K562 (cell line): ENCODE results near the gene KCNK16. TPM values are rescaled to one million over a fixed set of nuclear protein-coding genes. Genes with fewer than 3 reads are reported as not detected.

Experiments
- ATAC-seq: fragments of 200-7000 bp; cut with Tn5 transposase; 3 replicates; pipeline ENCODE4 v1.9.1; 2020; ENCODE audit warnings: moderate library complexity
- BruUV-seq: library from RNA; stranded (reverse); fragments of 400-500 nt; replicated peaks from 2 replicates; lab custom pipeline; 2021; lab: Mats Ljungman, UMichigan
- CTCF ChIA-PET: fragments of 300-600 bp; formaldehyde crosslinking; extraction: SDS; loops from one replicate; lab custom pipeline; 2021; ENCODE audit warnings: low intra/inter-chr PET ratio; lab: Yijun Ruan, JAX
- POLR2A ChIA-PET: fragments of 300-600, 350-650 bp; sonication (Branson Sonifier 250); formaldehyde crosslinking; extraction: SDS; loops from one replicate; lab custom pipeline; 2021; ENCODE audit warnings: antibody characterized with exemption, inconsistent platforms; lab: Yijun Ruan, JAX
- DNase-seq, 4 experiments: peaks; one replicate each; pipeline versions ENCODE4 v3.0.0 to v3.0.0-alpha.2; 2011 to 2018; ENCODE audit warnings: low spot score in 3 of 4, mixed read lengths in 3 of 4; ENCODE audit errors: extremely low read depth in 1 of 4
- FAIRE-seq: peaks from 2 replicates; lab custom pipeline; 2011; peaks lifted over from hg19 to GRCh38; lab: Jason Lieb, UNC
- H2AFZ ChIP-seq: 2 replicates; pipeline ENCODE4 v1.6.0; 2011; ENCODE audit warnings: low read depth, low read length, control low read depth, inconsistent platforms
- H3K27ac ChIP-seq: fragments of 200-600 bp; 3 replicates; pipeline ENCODE4 v1.8.0; 2011; ENCODE audit warnings: low read depth, mild to moderate bottlenecking, control low read depth, inconsistent platforms, low read length, moderate library complexity, mixed read lengths; ENCODE audit errors: extremely low read depth
- H3K27me3 ChIP-seq, 2 experiments: fragments of 300-600 bp in 1 of 2; 2 replicates in 1 of 2; 3 replicates in 1 of 2; pipeline versions ENCODE4 v1.6.0 to v1.8.0; 2011; ENCODE audit warnings: inconsistent platforms in 2 of 2, low read length in 2 of 2, mild to moderate bottlenecking in 1 of 2, mixed read lengths in 1 of 2, moderate library complexity in 1 of 2; ENCODE audit not compliant: control insufficient read depth in 2 of 2, insufficient read depth in 2 of 2
- H3K36me3 ChIP-seq: fragments of 300-600 bp; 3 replicates; pipeline ENCODE4 v1.8.0; 2011; ENCODE audit warnings: mild to moderate bottlenecking, low read length, inconsistent platforms; ENCODE audit not compliant: control insufficient read depth, insufficient read depth
- H3K4me1 ChIP-seq, 2 experiments: fragments of 200-600 bp in 1 of 2; replicated peaks in 1 of 2; 2 replicates in 1 of 2; 3 replicates in 1 of 2; pipeline versions ENCODE4 v1.5.1 to v1.8.0; 2011; ENCODE audit warnings: inconsistent platforms in 2 of 2, low read length in 2 of 2, mild to moderate bottlenecking in 1 of 2, mixed read lengths in 1 of 2, moderate library complexity in 1 of 2; ENCODE audit not compliant: control insufficient read depth in 2 of 2, insufficient read depth in 2 of 2
- H3K4me2 ChIP-seq: 2 replicates; pipeline ENCODE4 v1.6.1; 2011; ENCODE audit warnings: low read length, control low read depth, inconsistent platforms, mixed read lengths; ENCODE audit not compliant: insufficient read depth
- H3K4me3 ChIP-seq: fragments of 200-600 bp; sonication (generic), shearing (Covaris generic); 2 replicates; pipeline ENCODE4 v1.5.1; 2016; ENCODE audit warnings: control low read depth, inconsistent platforms
- H3K79me2 ChIP-seq: fragments of 200-600 bp; 3 replicates; pipeline ENCODE4 v1.8.0; 2011; ENCODE audit warnings: low read length, inconsistent platforms; ENCODE audit not compliant: control insufficient read depth, insufficient read depth
- H3K9ac ChIP-seq, 2 experiments: 2 replicates each; pipeline versions ENCODE4 v1.6.0 to v1.6.1; 2011; ENCODE audit warnings: low read depth in 2 of 2, low read length in 2 of 2, control low read depth in 1 of 2, inconsistent platforms in 1 of 2, mild to moderate bottlenecking in 1 of 2, mixed read lengths in 1 of 2; ENCODE audit not compliant: insufficient read depth in 1 of 2
- H3K9me1 ChIP-seq: one replicate; pipeline ENCODE4 v1.6.0; 2011; ENCODE audit warnings: inconsistent platforms, mild to moderate bottlenecking, low read length, moderate library complexity; ENCODE audit not compliant: control insufficient read depth, insufficient read depth
- H3K9me3 ChIP-seq: replicated peaks from 2 replicates; pipeline ENCODE4 v1.5.1; 2011; ENCODE audit warnings: low read depth, low read length, inconsistent platforms; ENCODE audit not compliant: control insufficient read depth, insufficient read depth
- H4K20me1 ChIP-seq: replicated peaks from 2 replicates; pipeline ENCODE4 v1.6.1; 2011; ENCODE audit warnings: low read length, inconsistent platforms, mixed read lengths; ENCODE audit not compliant: control insufficient read depth, insufficient read depth
- ARID1B ChIP-seq: fragments of 450-650 bp; IDR thresholded peaks from 2 replicates; pipeline ENCODE4 v1.6.1; 2016; ENCODE audit warnings: antibody characterized with exemption, mild to moderate bottlenecking, inconsistent platforms
- ATF4 ChIP-seq: fragments of 450-650 bp; formaldehyde crosslinking; IDR thresholded peaks from 2 replicates; pipeline ENCODE4 v1.4.0; 2022; ENCODE audit warnings: mild to moderate bottlenecking, moderate library complexity
- BCLAF1 ChIP-seq, 2 experiments: fragments of 450-650 bp in 1 of 2; IDR thresholded peaks; 2 replicates each; pipeline ENCODE4 v1.6.1; 2011 to 2017; ENCODE audit warnings: low read depth in 2 of 2, antibody characterized with exemption in 1 of 2, borderline replicate concordance in 1 of 2, low read length in 1 of 2, mild to moderate bottlenecking in 1 of 2, mixed read lengths in 1 of 2; ENCODE audit not compliant: control insufficient read depth in 1 of 2
- BCOR ChIP-seq: fragments of 450-650 bp; IDR thresholded peaks from 2 replicates; pipeline ENCODE4 v1.6.1; 2016
- CHD1 ChIP-seq: fragments of 200-600 bp; sonication (generic); IDR thresholded peaks from one replicate; pipeline ENCODE4 v1.6.1; 2012; ENCODE audit warnings: mild to moderate bottlenecking, moderate library complexity, low read length, inconsistent platforms
- GTF2F1 ChIP-seq: IDR thresholded peaks from 2 replicates; pipeline ENCODE4 v1.6.1; 2011; ENCODE audit warnings: low read depth, low read length, improper control_type of control experiment
- HDAC2 ChIP-seq: fragments of 450-650 bp; IDR thresholded peaks from 2 replicates; pipeline ENCODE4 v1.6.1; 2016; ENCODE audit warnings: mild to moderate bottlenecking
- IFI16 ChIP-seq: fragments of 250-450 bp; sonication (Bioruptor Pico); IDR thresholded peaks from 2 replicates; pipeline ENCODE4 v2.1.2; 2022; ENCODE audit warnings: mild to moderate bottlenecking, inconsistent platforms
- PPARD ChIP-seq: fragments of 250-450 bp; sonication (Bioruptor Pico); IDR thresholded peaks from 2 replicates; pipeline ENCODE4 v1.8.0; 2022; ENCODE audit warnings: inconsistent platforms, mild to moderate bottlenecking, moderate library complexity
- RBM25 ChIP-seq: fragments of 200-400 bp; formaldehyde crosslinking; IDR thresholded peaks from 2 replicates; pipeline ENCODE4 v1.6.1; 2018; ENCODE audit warnings: low read length, low read depth, moderate library complexity; ENCODE audit not compliant: severe bottlenecking
- SREBF2 ChIP-seq: sonication (generic); formaldehyde crosslinking; IDR thresholded peaks from 2 replicates; pipeline ENCODE4 v1.4.0; 2020; ENCODE audit warnings: mild to moderate bottlenecking, missing genetic modification reagents
- ZNF197 ChIP-seq: fragments of 200-800 bp; sonication (Bioruptor generic); IDR thresholded peaks from 2 replicates; pipeline ENCODE4 v1.6.1; 2016; ENCODE audit warnings: low read depth, missing genetic modification characterization, missing compliant biosample characterization
- ZNF586 ChIP-seq: fragments of 450-650 bp; formaldehyde crosslinking; conservative IDR thresholded peaks from 2 replicates; pipeline ENCODE4 v1.4.0; 2020; ENCODE audit warnings: mild to moderate bottlenecking, moderate library complexity
- ZNF668 ChIP-seq: fragments of 250-450 bp; sonication (Bioruptor Pico); IDR thresholded peaks from 2 replicates; pipeline ENCODE4 v1.8.0; 2022; ENCODE audit warnings: mild to moderate bottlenecking, inconsistent platforms
- ZNF699 ChIP-seq: fragments of 250-450 bp; sonication (Bioruptor Pico); IDR thresholded peaks from 2 replicates; pipeline ENCODE4 v1.8.0; 2021; ENCODE audit warnings: mild to moderate bottlenecking, moderate library complexity; ENCODE audit not compliant: insufficient replicate concordance
- ZNF717 ChIP-seq: fragments of 250-450 bp; sonication (Bioruptor Pico); IDR thresholded peaks from 2 replicates; pipeline ENCODE4 v1.5.0; 2021
- ZNF740 ChIP-seq, 3 experiments: fragments of 200-800 bp in 1 of 3; sonication (Bioruptor generic) in 1 of 3; sonication (generic) in 1 of 3; formaldehyde crosslinking in 1 of 3; IDR thresholded peaks; 2 replicates each; pipeline versions ENCODE4 v1.6.1 to v1.8.0; 2016 to 2022; ENCODE audit warnings: mild to moderate bottlenecking in 2 of 3, missing compliant biosample characterization in 2 of 3, missing genetic modification characterization in 2 of 3, missing genetic modification reagents in 1 of 3
- ZNF766 ChIP-seq: fragments of 200-800 bp; sonication (Bioruptor generic); conservative IDR thresholded peaks from 2 replicates; pipeline ENCODE4 v1.6.1; 2016; ENCODE audit warnings: missing genetic modification characterization, missing compliant biosample characterization
- WGBS: fragments of 100-300 bp; shearing (Covaris generic); methylation state at CpG from one replicate; pipeline ENCODE4 v1.1.6; 2016; ENCODE audit warnings: low coverage, mixed read lengths; ENCODE audit not compliant: insufficient coverage; ENCODE audit errors: missing lambda C conversion rate; 5-methylcytosine and 5-hydroxymethylcytosine counted together
- in situ Hi-C: fragments of 300-500 bp; cut with MboI; formaldehyde crosslinking; loops from 4 replicates; pipeline ENCODE4 v1.15.0; 2018; ENCODE audit warnings: inconsistent platforms, mixed read lengths
- intact Hi-C: fragments of 100-400 bp; cut with micrococcal nuclease; formaldehyde crosslinking; loops from 2 replicates; pipeline ENCODE4 v1.14.2; 2022
- polyA plus RNA-seq, 8 experiments: library from polyadenylated mRNA; depleted of rRNA in 4 of 8; stranded (reverse) in 5 of 8; unstranded in 3 of 8; fragments of >200 nt; fragmentation: Nextera tagmentation in 2 of 8; fragmentation: Illumina TruSeq in 1 of 8; extraction: Ambion mirVana in 2 of 8; extraction: Trizol in 1 of 8; gene quantifications; 2 replicates each; pipeline versions ENCODE4 v1.2.1 to v1.2.3, GENCODE V29; 2011 to 2014; ENCODE audit warnings: inconsistent platforms in 1 of 8, missing spikeins in 1 of 8
- total RNA-seq, 7 experiments: library from RNA; depleted of rRNA in 6 of 7; stranded (reverse); fragments of >200 nt in 6 of 7; fragmentation: Illumina TruSeq in 2 of 7; extraction: Trizol in 2 of 7; gene quantifications; 2 replicates each; pipeline versions ENCODE4 v1.2.1 to v1.2.3, GENCODE V29; 2011 to 2021; ENCODE audit warnings: low replicate concordance in 1 of 7
- TF ChIP-seq, protein P1 (sequence below): fragments of 250-450 bp; sonication (Bioruptor Pico); IDR thresholded peaks from 2 replicates; pipeline ENCODE4 v1.9.0; 2021; ENCODE audit warnings: mild to moderate bottlenecking

KCNK16 gene
- total and polyA plus RNA-seq, 9 of the 15 experiments (the other 6 are each of a cell fraction or from before 2014, with no cell fraction given): not detected

DNA sequence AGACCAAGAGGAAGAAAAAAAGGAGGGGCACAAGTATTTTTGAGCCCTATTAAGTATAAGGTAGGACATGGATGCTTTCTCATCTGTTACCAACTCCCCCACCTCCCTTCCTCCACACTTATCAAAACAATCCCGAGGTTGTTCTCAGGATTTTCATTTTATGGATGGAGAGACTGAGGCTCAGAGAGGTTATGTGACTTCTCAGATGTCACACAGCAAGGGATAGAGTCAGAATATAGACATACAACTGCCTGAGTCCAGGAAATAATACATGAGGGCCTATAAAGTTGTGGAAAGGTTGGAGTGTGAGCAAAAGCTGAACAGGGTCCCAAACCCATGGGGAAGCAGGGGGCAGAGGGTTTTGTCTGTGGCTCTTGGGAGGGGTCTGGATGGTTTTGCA is 27.6 kb downstream of the KCNK16 start:
- Histone ChIP-seq H3K27me3 (peaks cover 57 to 65% of the 10 kb centered on the region in 2 experiments), H4K20me1 (peaks cover 16% of the 10 kb centered on the region), H3K9me3 (no peaks in the 10 kb centered on the region), H3K36me3 (no peaks in the 10 kb centered on the region), H3K9ac (no peak overlapping the region), H3K27ac (no peak overlapping the region), H3K4me3 (no peak overlapping the region), H3K4me2 (no peak overlapping the region), H2AFZ (no peak overlapping the region), H3K9me1 (no peaks in the 10 kb centered on the region), H3K79me2 (no peaks in the 10 kb centered on the region), H3K4me1 (peaks cover 0 to 4% of the 10 kb centered on the region in 2 experiments; a peak in 2 of 5 replicates)
- in situ Hi-C loops: no loop called here
- POLR2A ChIA-PET: interaction anchor here (0.8 kb wide), 1 partner anchor 47 kb away, joined by 3 read pairs; no protein-coding TSS in a partner anchor
- FAIRE-seq (no peak), ATAC-seq (no peak), DNase-seq (no peak)
- no TSS peak for BruUV-seq
- CTCF ChIA-PET: interaction anchor here (1.3 kb wide), 1 partner anchor 129 kb away, joined by 5 read pairs; no protein-coding TSS in a partner anchor
- intact Hi-C loops: no loop called here
- WGBS: 0% methylated on average over 1 of the region's 1 CpG
- TF ChIP-seq BCOR: peak; percentile 83
- TF ChIP-seq, protein P1, sequence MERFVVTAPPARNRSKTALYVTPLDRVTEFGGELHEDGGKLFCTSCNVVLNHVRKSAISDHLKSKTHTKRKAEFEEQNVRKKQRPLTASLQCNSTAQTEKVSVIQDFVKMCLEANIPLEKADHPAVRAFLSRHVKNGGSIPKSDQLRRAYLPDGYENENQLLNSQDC: no peak
- TF ChIP-seq ZNF740 (CRISPR knock-in tag; IDR thresholded peaks at IDR 0.05): no peak
- TF ChIP-seq ZNF740 (tag; IDR thresholded peaks at IDR 0.05): no peak
- no peak for TF ChIP-seq ZNF197 (CRISPR knock-in tag)
- TF ChIP-seq ZNF699: no peak
- no peak for TF ChIP-seq ZNF586 (CRISPR knock-in tag)
- no peak for TF ChIP-seq GTF2F1
- no peak for TF ChIP-seq ZNF766
- no peak for TF ChIP-seq ATF4
- TF ChIP-seq IFI16 (CRISPR knock-in tag): no peak
- peak; percentile 84 for TF ChIP-seq RBM25
- no peak for TF ChIP-seq CHD1
- no peak for TF ChIP-seq PPARD (CRISPR knock-in tag)
- TF ChIP-seq HDAC2: 0 out of 2 replicates have a peak, but pooled peaks have one; percentile 30
- TF ChIP-seq ZNF668: no peak
- no peak for TF ChIP-seq SREBF2
- no peak for TF ChIP-seq ZNF717 (CRISPR knock-in tag)
- TF ChIP-seq ARID1B: no peak
- no peak for TF ChIP-seq BCLAF1 (IDR thresholded peaks at IDR 0.05; ENCODE audit: borderline replicate concordance in 1 of 2, control insufficient read depth in 1 of 2, low read depth in 2 of 2, low read length in 1 of 2)
